Upper lobe of right lung (tissue), 1 donor: ENCODE results near the gene SLC29A2. TPM values are rescaled to one million over a fixed set of nuclear protein-coding genes. Genes with fewer than 3 reads are reported as not detected.

Experiments used
- ATAC-seq: fragments of 200-7000 bp; cut with Tn5 transposase; one replicate; pipeline ENCODE4 v1.9.1; 2020; ENCODE audit warnings: mild to moderate bottlenecking, moderate library complexity
- DNase-seq: peaks from one replicate; pipeline ENCODE4 v3.0.0-alpha.2; 2020
- H3K27ac ChIP-seq: fragments of 200-600 bp; one replicate; pipeline ENCODE4 v1.8.0; 2022
- H3K27me3 ChIP-seq: fragments of 200-600 bp; one replicate; pipeline ENCODE4 v1.8.0; 2022; ENCODE audit warnings: mild to moderate bottlenecking
- H3K36me3 ChIP-seq: fragments of 200-600 bp; one replicate; pipeline ENCODE4 v1.8.0; 2022
- H3K4me1 ChIP-seq: fragments of 200-600 bp; one replicate; pipeline ENCODE4 v1.8.0; 2022
- H3K4me3 ChIP-seq: fragments of 200-600 bp; one replicate; pipeline ENCODE4 v1.8.0; 2022; ENCODE audit warnings: mild to moderate bottlenecking
- H3K9me3 ChIP-seq: fragments of 200-600 bp; one replicate; pipeline ENCODE4 v1.8.0; 2022
- CTCF ChIP-seq: fragments of 200-600 bp; IDR thresholded peaks from one replicate; pipeline ENCODE4 v1.8.0; 2022; ENCODE audit warnings: antibody characterized with exemption
- intact Hi-C: fragments of 100-400 bp; cut with DNase I; formaldehyde crosslinking; loops from one replicate; pipeline ENCODE4 v1.11.0; 2022
- total RNA-seq: library from RNA; stranded (reverse); fragmentation: NEBNext Ultra II Directional; extraction: Animal tissue kit (Norgen Biotek cat#: 25700); gene quantifications from one replicate; pipeline ENCODE4 v1.2.1, GENCODE V29; 2021
- donor health status: DM: no; HTN: yes; CAD: no; lungs with severe emphysema.

SLC29A2 gene
- total RNA-seq, 1 donor from 2014 or later, result 14.2 TPM

GRCh38 chr11:66418168-66418985, 46.8 kb upstream of the SLC29A2 start:
- Histone ChIP-seq H3K4me3 (no peak overlapping the region), H3K9me3 (no peaks in the 10 kb centered on the region), H3K36me3 (no peaks in the 10 kb centered on the region), H3K4me1 (peaks cover 9% of the 10 kb centered on the region), H3K27ac (no peak overlapping the region), H3K27me3 (peaks cover 32% of the 10 kb centered on the region)
- intact Hi-C loops, result no loop called here
- no peak for DNase-seq
- ATAC-seq, result peak; percentile 35
- no peak for TF ChIP-seq CTCF

DNA sequence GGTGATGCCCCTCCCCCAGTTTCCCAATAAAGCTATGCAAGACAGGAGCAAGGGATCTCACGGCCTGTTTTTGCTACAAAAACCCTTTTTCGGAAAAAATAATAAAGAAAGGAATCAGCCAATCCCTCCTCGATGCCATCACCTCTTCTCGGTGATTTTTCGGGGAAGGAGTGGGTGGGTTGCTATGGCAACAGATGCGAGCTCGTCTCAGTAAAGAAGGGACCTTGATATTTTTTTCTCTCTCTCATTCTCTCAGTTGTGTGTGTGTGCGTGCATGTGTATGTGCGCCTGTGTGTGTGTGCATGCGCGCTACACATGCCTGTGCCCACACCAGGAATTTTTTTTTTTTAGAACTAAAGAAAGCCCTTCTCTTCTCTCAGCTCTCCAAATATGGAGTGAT, 45.4 kb upstream of the SLC29A2 start:
- intact Hi-C loops, result no loop called here
- TF ChIP-seq CTCF, result no peak
- Histone ChIP-seq H3K36me3 (no peaks in the 10 kb centered on the region), H3K4me1 (peaks cover 9% of the 10 kb centered on the region), H3K9me3 (no peaks in the 10 kb centered on the region), H3K4me3 (no peak overlapping the region), H3K27ac (no peak overlapping the region), H3K27me3 (peaks cover 37% of the 10 kb centered on the region)
- ATAC-seq (no peak), DNase-seq (no peak)

GRCh38 chr11:66415423-66415822, 43.9 kb upstream of the SLC29A2 start:
- ATAC-seq, result no peak
- Histone ChIP-seq H3K4me3 (no peak overlapping the region), H3K4me1 (no peaks in the 10 kb centered on the region), H3K27me3 (peaks cover 46% of the 10 kb centered on the region), H3K9me3 (no peaks in the 10 kb centered on the region), H3K27ac (no peak overlapping the region), H3K36me3 (no peaks in the 10 kb centered on the region)
- DNase-seq, result no peak
- intact Hi-C loops, result no loop called here
- no peak for TF ChIP-seq CTCF

DNA sequence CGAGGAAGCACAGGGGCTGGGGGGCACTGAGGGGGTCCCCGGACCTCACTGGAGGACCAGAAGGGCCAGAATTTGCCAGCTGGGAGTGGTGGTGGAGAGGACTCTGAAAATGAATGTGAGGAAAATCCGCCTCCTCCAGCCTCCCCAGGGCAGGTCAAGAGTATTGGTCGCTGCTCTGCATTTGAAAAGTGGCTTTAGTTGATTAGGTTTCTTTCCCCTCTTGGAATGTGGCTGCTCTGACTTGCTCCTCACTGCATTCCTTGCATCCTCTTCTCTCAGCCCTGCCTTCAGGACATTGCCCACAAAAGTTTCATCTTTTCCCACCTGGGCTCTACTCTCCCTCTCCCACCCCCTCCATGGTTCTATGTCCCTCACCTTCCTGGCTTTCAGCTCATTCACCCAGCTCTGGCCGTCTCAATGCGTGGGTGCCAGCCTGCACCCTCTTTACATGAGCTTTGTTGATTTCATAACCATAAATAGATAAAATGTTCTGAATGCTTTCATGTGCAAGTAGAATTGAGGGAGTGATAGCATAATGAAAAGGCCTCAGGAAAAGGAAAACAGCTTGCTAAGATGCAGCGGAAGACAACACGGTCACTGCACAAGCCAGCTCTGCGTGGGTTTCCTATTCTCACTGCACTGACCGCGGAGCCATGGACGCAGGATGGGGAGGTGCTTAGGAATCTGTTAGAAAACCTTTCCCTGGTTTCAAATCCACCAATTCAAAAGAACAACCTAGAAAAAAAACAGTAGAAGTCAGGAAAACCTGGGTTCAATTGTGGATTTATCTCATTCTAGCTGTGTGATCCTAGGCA, 42.8 kb upstream of the SLC29A2 start:
- DNase-seq, result no peak
- TF ChIP-seq CTCF, result no peak
- Histone ChIP-seq H3K27me3 (peaks cover 49% of the 10 kb centered on the region), H3K27ac (no peak overlapping the region), H3K36me3 (no peaks in the 10 kb centered on the region), H3K4me1 (no peaks in the 10 kb centered on the region), H3K4me3 (no peak overlapping the region), H3K9me3 (no peaks in the 10 kb centered on the region)
- intact Hi-C loops, result no loop called here
- no peak for ATAC-seq

- no peak for DNase-seq
- ATAC-seq, result no peak
- Histone ChIP-seq H3K9me3 (no peaks in the 10 kb centered on the region), H3K4me1 (peaks cover 5% of the 10 kb centered on the region), H3K27ac (no peak overlapping the region), H3K4me3 (no peak overlapping the region), H3K36me3 (no peaks in the 10 kb centered on the region), H3K27me3 (peaks cover 45% of the 10 kb centered on the region)
- intact Hi-C loops, result no loop called here
- TF ChIP-seq CTCF, result no peak
These were observed 41.6 kb upstream of the SLC29A2 start for GRCh38 chr11:66413167-66413566.
